Measurements from ENCODE around the gene ICAM3.

ICAM3 gene

DNA sequence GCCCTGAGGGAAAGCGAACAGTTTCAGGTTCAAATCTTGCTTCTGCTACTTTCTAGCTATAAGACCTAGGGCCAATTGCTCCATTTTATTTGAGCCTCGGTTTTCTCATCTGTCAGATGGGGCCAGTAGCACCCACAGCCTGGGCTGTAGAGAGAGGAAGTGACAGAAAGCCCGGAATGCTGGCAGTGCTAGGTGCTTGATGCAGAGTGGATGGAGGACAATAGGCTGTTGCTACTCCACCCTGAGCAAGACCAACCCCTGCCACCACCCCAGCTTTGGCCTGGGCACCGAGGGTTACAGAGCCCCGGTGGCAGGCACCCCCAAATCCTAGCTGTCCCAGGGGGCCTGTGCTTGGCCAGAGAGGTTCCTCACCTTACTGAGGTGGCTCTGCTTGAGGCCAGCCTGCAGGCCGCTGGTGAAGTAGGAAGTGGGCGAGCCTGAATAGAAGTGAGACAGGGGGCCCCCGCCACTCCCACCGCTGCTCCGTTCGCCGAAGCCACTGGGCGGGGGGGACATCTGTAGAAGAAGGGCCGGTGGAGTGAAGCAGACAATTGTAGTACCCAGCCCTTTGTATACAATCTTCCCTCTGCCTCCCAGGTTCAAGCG lies 21.5 kb downstream of the ICAM3 start:
- no peak for DNase-seq

DNA sequence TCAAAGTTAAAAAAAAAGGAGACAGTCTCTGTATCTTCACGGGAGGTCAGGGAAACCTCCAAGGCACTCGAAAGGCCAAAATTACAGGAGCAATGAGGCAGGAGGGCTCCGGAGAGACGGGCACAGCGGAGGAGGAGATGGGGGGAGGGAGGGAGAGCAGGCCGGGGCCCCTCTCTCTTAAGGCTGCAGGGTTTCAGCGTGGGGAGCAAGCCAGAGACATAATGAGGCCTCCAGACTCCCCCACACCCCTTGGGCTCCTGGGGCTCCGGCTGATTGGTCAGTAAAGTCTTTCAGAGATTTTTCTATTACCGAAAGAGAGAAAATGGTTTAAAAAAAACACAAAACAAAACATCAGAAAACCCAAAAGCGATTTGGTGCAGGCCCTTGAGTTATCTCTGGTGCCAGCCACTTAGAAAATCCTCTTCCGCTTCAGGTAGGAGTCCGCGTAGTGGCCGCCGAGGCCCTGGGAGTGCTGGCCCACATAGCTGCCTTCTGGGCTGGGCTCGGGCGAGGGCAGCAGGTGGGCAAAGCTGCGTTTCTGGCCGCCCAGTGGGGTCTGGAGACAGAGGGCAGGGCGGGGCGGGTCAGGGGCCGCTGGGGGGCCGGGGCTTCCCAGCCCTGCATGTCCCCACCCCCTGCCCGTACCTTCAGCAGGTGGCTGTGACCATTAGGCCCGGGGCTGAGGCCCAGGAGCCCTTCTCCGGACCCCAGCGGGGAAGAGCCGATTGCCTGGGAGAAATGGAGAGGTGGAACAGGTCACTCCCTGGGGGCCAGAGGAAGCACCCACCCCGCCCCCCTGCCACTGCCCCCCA lies 22.2 kb downstream of the ICAM3 start:
- DNase-seq: no peak

DNA sequence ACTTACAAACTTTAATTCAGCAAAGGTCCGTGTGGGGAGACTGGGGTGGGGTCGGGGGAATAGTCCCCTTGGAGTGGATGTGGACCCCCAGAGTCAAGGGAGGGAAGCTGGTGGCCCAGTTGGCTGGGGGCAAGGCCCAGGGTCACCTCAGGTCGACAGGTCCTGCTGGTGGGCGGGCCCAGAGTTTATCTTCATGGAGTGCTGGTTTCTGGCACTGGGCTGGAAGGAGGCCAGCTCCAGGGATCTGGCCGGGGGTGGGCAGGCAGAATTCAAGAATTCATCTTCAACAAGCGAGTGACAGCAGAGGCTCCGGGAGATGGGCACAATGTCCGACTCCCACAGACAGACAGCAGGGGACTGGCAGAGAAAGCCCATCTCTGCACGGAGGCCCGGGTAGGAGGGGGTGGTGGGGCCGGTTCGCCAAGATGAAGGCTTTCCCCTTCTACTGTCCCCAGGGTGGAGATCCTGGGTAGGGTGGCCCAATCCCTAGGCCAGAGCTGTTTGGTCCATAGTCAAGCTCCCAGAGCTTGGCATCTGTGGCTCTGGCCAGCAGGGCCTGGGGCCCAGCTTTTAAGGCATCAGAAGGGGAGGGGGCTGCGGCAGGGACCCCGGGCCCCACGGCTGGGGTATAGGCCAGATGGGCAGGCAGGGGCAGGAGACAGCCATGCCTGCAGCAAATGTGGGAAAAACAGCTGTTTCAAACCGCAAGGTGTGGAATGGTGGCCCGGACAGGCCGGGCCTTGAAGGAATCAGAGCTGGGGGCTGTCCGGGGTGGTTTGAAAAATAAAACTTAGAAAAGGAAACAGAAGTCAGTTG lies 23.0 kb downstream of the ICAM3 start:
- no peak for DNase-seq

DNA sequence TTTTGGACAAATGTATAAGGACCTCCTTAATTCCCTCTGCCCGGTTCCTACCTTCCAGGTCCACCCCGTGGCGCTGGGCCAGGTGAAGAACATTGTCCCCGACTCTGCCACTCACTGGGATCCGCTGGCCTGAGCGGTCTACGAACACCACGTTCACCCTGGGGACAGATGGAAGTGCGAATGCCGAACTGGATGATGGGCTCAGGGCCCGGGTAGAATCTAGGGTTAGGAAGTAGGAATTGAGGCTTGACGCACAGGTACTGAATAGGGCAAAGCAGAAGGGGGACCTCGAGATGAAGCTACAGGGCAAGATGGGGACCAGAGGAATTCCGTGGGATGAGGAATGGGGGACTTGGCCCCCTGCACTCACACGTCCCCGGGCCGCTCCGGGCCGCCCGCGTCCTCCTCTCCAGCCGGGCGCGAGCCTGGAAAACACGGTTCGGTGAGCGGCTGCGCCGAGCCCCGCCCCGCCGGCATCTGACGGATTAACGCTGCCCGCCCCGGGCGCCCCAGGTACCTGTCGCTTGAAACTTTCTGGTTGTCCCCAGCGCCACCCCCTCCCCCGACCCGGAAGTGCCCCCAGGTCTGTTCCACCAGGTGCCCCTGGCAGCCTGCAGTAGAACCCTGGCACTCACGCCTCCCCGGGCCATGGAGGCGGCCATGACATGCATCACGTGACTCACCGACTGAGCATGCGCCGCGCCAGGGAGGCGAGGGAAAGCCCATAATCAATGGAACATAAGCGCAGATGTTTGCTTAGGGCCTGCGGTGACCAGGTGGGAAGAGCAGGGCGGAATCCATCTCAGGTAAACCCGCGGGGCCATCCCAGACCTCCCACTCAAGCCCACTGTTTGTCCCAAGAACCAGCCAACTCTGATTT lies 23.8 kb downstream of the ICAM3 start, which contains the start of gene FDX2:
Gene FDX2 (minus strand): TSS at position 681 of the 880 bp plus-strand sequence. CDS start 19 bp downstream, at position 662.
- DNase-seq: peak; percentile 95

DNA sequence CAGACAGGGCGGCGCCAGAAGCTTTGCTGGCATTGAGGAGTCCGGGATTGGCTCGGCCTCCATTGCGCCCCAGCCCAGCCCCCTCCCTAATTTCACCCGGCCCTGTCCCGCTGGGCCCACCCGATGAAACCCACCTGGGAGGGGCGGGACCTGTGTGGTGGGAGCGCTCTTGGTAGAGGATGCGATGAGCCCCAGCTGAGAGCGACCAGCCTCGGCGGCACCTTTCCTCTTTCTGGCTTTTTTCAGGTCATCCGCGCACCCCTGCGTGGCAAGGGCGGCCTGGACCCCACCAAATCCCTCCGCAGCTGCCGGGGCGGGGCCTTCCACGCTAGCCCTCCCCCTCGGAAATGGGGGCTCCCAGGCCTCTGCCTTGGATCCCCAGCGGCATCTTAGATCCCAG lies 30.0 kb downstream of the ICAM3 start, which contains the start of gene ZGLP1:
Gene ZGLP1 (minus strand): TSS at position 393 of the 400 bp plus-strand sequence.
- DNase-seq: no peak

DNA sequence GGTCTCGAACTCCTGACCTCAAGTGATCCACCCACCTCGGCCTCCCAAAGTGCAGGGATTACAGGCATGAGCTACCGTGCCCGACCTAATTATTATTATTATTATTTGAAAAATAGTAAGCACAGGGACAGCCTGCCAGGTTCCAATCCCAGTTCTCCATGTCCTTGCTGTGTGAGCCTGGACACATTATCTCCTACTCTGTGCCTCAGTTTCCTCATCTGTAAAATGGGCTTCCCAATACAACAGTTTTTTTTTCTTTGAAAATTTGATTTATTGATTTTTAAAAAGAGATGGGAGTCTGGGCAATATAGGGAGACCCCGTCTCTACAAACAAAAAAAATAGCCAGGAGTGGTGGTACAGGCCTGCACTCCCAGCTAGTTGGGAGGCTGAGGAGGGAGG lies 33.1 kb downstream of the ICAM3 start:
- DNase-seq: no peak

DNA sequence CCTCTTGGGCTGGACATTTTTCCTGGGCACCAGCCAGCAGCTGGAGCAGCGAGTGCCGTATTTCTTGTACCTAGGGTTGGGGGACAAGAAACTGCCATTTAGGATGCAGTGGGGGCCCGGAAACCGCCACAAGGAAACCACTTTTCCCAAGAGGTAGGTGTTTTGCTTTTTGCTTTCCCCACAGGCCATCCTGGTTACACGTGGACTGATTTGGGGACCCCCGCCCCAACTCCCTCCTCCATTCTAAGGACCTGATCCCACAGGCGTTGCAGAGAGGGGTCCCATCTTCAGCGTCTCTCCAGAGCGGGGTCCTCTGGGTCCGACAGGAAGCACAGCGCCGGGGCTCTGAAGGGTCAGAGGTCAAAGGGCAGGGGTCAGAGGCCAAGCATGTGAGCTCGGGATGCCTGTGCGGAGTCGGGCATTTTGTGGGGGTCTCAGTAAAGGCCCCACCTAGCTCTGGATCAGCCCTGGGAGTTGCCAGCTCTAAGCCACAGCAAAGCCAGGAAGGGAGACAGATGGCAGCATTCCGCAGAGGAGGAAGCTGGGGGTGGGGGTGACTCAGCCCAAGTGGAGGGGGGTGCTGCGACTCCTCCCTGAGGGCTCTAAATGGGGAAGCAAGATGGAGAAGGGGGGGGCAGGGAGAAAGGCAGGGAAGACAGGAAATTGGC lies 34.2 kb downstream of the ICAM3 start:
- DNase-seq: no peak

DNA sequence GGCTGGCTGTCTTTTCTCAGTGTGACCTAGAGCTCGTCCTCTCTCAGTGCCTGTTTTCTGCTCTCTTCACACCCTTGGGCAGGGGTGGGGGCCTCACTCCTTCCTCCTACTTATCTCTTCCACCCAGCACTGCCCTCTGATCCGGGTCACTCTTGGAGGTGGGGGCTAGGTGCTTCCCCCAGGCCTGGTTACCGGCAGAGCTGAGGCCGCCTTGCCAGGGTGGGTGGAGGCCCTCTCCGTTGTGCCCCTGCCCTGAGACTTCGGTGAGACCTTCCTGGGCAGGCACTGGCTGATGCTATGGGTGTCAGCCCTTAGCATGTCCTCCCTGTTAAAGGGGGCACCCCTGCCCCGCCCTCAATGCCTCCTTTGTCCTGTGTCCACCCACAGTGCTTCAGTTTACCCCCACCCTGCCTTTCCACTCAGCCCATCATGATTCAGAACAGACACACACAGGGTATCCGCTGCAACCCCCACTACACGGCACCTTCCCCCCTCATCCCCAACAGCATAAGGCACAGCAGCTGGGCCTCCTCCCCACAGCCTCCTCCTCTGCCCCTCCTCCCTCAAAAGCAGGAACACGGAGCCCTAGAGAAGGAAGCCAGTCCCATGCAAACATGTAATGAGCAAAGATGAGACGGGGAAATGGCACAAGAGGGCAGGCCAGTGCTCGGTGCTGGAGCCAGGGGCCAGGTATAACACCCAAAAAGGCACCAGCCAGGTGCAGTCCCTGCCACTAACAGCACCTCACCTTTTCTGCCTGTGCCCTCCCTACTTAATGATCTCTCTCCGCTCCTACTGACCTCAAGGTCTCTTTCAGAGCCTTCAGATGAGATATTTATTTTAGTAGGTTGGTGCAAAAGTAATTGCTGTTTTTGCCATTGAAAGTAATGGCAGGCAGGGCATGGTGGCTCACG lies 39.6 kb downstream of the ICAM3 start:
- DNase-seq: no peak

DNA sequence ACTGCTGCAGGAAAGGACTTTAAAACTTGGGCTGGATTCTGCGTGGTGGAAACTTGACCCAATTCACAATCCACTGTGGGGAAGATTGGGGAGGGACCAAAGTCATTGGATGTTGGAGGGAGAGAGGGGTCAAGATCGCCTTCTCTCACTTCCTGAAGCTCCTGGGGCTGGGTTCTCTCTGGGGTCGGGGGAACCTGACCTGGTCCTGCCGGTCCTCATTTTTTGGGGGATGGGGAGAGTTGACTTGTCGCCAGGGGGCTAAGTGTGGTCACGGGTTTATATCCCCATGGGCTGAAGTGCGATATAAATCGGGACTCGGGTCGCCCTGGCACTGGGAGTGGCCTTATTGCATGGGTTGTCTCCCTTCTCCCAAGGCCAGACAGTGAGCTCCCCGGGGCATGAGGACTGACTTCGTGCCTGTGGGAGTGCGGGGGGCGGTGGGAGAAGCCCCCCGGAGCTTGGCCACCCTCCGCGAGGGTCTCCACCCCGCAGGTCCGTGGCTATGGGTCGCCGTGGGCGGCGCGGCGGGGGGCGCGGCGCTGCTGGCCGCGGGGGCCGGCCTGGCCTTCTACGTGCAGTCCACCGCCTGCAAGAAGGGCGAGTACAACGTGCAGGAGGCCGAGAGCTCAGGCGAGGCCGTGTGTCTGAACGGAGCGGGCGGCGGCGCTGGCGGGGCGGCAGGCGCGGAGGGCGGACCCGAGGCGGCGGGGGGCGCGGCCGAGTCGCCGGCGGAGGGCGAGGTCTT lies 43.4 kb downstream of the ICAM3 start:
- peak; percentile 45 for DNase-seq

DNA sequence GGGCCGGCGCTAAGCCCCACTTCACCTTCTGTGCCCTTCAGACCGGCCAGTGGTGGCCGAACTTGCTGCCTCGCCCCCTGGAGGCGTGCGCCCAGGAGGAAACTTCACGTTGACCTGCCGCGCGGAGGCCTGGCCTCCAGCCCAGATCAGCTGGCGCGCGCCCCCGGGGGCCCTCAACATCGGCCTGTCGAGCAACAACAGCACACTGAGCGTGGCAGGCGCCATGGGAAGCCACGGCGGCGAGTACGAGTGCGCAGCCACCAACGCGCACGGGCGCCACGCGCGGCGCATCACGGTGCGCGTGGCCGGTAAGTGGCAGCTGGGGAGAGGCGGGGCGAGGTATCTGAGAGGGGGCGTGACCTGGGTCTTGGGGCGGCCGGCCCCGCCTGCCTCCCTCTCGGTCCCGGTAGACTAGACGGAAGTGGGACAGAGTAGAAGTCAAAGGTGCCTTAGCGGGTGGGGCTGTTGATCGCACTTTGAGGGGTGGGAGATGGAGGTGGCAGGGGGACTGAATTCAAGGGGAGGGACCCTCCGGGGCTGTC lies 44.0 kb downstream of the ICAM3 start:
- peak; percentile 32 for DNase-seq

DNA sequence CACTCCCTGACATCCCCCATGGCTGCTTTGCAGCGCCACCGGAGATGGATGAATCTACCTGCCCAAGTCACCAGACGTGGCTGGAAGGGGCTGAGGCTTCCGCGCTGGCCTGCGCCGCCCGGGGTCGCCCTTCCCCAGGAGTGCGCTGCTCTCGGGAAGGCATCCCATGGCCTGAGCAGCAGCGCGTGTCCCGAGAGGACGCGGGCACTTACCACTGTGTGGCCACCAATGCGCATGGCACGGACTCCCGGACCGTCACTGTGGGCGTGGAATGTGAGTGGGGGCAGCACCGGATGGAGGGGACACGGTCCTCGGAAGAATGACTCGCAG lies 45.1 kb downstream of the ICAM3 start:
- no peak for DNase-seq

DNA sequence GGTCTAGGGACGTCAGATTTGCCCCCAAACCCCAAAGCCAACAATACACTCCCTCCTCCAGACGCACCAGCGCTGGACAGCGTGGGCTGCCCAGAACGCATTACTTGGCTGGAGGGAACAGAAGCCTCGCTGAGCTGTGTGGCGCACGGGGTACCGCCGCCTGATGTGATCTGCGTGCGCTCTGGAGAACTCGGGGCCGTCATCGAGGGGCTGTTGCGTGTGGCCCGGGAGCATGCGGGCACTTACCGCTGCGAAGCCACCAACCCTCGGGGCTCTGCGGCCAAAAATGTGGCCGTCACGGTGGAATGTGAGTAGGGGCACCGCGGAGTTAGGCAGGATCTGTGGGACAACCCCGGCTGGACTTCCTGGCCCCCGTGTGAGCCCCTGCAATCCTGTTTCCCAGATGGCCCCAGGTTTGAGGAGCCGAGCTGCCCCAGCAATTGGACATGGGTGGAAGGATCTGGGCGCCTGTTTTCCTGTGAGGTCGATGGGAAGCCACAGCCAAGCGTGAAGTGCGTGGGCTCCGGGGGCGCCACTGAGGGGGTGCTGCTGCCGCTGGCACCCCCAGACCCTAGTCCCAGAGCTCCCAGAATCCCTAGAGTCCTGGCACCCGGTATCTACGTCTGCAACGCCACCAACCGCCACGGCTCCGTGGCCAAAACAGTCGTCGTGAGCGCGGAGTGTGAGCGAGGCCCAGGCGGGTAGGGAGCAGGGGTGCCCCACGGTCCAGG lies 45.6 kb downstream of the ICAM3 start:
- no peak for DNase-seq

DNA sequence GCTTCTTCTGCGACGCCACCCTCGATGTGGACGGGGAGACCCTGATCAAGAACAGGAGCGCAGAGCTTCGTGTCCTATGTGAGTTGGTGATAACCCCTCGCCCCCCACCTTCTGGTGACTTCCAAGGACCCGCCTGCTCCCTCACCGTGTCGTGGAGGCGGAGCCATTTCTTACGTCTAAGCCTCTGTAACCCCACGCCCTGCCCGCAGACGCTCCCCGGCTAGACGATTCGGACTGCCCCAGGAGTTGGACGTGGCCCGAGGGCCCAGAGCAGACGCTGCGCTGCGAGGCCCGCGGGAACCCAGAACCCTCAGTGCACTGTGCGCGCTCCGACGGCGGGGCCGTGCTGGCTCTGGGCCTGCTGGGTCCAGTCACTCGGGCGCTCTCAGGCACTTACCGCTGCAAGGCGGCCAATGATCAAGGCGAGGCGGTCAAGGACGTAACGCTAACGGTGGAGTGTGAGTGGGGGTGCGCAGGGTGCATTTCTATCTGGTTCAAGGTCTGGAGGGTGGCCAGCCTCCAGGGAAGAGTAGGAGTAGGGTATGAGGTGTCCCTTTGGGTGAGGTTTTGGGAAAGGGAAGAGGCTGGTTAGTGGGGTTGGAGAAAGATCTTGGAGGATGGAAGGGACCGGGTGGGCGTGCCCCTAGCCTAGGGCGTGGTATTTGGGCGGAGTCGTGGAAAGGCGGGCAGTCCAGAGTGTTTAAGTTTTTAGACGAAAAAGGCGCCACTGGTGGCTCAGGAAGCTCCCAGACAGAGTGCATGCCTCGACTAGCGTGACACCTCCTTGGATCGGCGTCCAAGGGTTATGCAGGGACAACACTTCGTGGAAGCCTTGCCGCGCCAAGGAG lies 46.4 kb downstream of the ICAM3 start:
- no peak for DNase-seq

DNA sequence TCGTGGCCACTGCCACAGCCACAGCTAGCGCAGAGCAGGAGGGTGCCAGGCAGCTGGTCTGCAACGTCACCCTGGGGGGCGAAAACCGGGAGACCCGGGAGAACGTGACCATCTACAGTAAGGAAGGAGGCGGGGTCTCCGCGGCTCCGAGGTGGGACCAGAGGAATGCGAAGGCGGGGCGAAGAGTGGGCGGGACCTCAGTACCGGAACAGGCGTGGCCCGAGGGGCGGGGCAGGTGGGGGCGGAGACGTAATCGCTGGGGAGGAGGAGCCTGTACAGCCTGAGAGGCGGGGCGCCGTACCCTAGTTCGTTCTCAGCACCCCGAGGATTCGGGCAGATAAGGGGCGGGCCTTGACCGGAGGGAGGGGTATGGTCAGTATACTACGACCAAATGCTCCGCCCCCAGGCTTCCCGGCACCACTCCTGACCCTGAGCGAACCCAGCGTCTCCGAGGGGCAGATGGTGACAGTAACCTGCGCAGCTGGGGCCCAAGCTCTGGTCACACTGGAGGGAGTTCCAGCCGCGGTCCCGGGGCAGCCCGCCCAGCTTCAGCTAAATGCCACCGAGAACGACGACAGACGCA lies 47.1 kb downstream of the ICAM3 start:
- DNase-seq: peak; percentile 85

DNA sequence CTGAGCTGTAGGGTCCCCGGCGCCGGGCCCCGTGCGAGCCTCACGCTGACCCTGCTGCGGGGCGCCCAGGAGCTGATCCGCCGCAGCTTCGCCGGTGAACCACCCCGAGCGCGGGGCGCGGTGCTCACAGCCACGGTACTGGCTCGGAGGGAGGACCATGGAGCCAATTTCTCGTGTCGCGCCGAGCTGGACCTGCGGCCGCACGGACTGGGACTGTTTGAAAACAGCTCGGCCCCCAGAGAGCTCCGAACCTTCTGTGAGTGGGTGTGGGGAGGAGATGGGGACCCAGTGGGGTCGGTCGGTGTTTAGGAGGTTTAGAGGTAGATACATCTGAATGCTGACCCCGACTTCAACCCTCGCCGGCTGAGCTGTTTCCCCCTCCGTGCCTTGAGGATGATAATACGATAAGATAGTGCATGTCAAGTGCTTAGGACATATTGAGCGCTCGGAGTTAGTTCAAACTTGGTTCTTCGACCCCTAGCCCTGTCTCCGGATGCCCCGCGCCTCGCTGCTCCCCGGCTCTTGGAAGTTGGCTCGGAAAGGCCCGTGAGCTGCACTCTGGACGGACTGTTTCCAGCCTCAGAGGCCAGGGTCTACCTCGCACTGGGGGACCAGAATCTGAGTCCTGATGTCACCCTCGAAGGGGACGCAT lies 47.7 kb downstream of the ICAM3 start:
- DNase-seq: no peak

DNA sequence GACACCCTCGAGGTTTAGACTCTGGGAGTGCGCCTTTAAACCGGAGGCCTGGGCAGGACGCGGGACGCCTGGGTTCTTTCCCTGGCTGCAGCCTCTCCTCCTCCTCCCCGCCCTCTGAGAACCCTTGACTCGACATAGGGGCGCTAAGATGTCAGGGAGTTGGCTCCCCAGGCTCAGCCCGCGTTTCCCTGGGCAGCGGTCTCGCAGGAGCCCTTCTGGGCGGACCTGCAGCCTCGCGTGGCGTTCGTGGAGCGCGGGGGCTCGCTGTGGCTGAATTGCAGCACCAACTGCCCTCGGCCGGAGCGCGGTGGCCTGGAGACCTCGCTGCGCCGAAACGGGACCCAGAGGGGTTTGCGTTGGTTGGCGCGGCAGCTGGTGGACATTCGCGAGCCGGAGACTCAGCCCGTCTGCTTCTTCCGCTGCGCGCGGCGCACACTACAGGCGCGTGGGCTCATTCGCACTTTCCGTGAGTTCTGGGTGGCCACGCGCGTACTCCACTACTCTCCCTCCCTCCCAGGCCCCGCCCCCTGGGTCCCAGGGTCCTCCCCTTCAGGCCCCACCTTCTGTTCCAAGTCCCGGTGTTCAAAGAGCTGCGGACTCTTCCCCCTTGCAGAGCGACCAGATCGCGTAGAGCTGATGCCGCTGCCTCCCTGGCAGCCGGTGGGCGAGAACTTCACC lies 48.4 kb downstream of the ICAM3 start:
- peak; percentile 56 for DNase-seq

Measured in eye (tissue), 1 donor.